Esophagus squamous epithelium (tissue), 4 donors: ENCODE results near the gene FYCO1.
"Not testable (repeated sequence)": the region's sequence is repeated elsewhere in the genome, so short reads cannot be mapped to it uniquely, and the experiment has no call there.

Source experiments
- POLR2A ChIP-seq, 4 donors: fragments of 450-650 bp; IDR thresholded peaks; one replicate each; pipeline ENCODE4 v1.6.1; 2017; ENCODE audit warnings: antibody characterized with exemption in 4 of 4, mild to moderate bottlenecking in 4 of 4, moderate library complexity in 3 of 4
- TF ChIP-seq, protein P1 (sequence below), 6 experiments: fragments of 450-650 bp in 4 of 6; fragments of 200-600 bp in 2 of 6; sonication (generic) in 2 of 6; IDR thresholded peaks; one replicate each; pipeline ENCODE4 v1.5.1; 2016 to 2019; ENCODE audit warnings: antibody characterized with exemption in 6 of 6, mild to moderate bottlenecking in 4 of 6, moderate library complexity in 4 of 6

- TF ChIP-seq, protein P1, sequence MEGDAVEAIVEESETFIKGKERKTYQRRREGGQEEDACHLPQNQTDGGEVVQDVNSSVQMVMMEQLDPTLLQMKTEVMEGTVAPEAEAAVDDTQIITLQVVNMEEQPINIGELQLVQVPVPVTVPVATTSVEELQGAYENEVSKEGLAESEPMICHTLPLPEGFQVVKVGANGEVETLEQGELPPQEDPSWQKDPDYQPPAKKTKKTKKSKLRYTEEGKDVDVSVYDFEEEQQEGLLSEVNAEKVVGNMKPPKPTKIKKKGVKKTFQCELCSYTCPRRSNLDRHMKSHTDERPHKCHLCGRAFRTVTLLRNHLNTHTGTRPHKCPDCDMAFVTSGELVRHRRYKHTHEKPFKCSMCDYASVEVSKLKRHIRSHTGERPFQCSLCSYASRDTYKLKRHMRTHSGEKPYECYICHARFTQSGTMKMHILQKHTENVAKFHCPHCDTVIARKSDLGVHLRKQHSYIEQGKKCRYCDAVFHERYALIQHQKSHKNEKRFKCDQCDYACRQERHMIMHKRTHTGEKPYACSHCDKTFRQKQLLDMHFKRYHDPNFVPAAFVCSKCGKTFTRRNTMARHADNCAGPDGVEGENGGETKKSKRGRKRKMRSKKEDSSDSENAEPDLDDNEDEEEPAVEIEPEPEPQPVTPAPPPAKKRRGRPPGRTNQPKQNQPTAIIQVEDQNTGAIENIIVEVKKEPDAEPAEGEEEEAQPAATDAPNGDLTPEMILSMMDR (IDR thresholded peaks at IDR 0.05) = not testable (repeated sequence)
- not testable (repeated sequence) for TF ChIP-seq POLR2A (IDR thresholded peaks at IDR 0.05)
Measured at GRCh38 chr3:45997499-45997898, 1.9 kb upstream of the FYCO1 start.
